Ovary (tissue), 3 donors: Measurements from ENCODE around the gene TM4SF18.

Source experiments
- CTCF ChIP-seq, 3 donors: fragments of 450-650 bp in 2 of 3; fragments of 200-600 bp in 1 of 3; IDR thresholded peaks; one replicate each; pipeline versions ENCODE4 v1.5.1 to v1.8.0; 2016 to 2022; ENCODE audit warnings: antibody characterized with exemption in 3 of 3, mild to moderate bottlenecking in 1 of 3
- EP300 ChIP-seq: sonication (generic); formaldehyde crosslinking; IDR thresholded peaks from one replicate; pipeline ENCODE4 v1.6.1; 2017; ENCODE audit warnings: antibody characterized with exemption
- POLR2A ChIP-seq: fragments of 450-650 bp; IDR thresholded peaks from one replicate; pipeline ENCODE4 v1.6.1; 2017; ENCODE audit warnings: antibody characterized with exemption, mild to moderate bottlenecking, moderate library complexity
- donor health status: DM: no; HTN: no; CAD: no.

- no peak for TF ChIP-seq CTCF (IDR thresholded peaks at IDR 0.05)
- no peak for TF ChIP-seq POLR2A
- no peak for TF ChIP-seq EP300
These were observed 13.7 kb downstream of the TM4SF18 start for GRCh38 chr3:149319750-149320149.
